Stimulated activated naive CD4-positive, alpha-beta T cell treated with Interleukin-2 at 50 U/mL for 16 hours (primary cell): ENCODE measurements around the gene DENND6A.
"Not testable (repeated sequence)": the region's sequence is repeated elsewhere in the genome, so short reads cannot be mapped to it uniquely, and the experiment has no call there.

ENCODE experiments used
- DNase-seq: peaks from one replicate; lab custom pipeline; 2025; lab: John Stamatoyannopoulos, UW

DENND6A gene

DNA sequence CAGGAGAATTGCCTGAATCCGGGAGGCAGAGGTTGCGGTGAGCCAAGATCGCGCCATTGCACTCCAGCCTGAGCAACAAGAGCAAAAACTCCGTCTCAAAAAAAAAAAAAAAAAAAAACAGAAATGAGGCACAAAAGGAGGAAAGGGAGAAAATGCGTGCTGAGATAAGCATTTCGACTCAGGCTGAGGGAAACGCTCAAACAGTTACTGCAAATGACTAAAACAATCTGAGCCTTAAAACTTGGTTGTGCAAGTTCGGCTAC is 813 bp downstream of the DENND6A start:
- not testable (repeated sequence) for DNase-seq

- no peak for DNase-seq
These were observed 1.3 kb downstream of the DENND6A start for GRCh38 chr3:57691411-57692132.

GRCh38 chr3:57689367-57690053 is 3.4 kb downstream of the DENND6A start:
- no peak for DNase-seq

GRCh38 chr3:57688291-57688690 is 4.6 kb downstream of the DENND6A start:
- no peak for DNase-seq

- no peak for DNase-seq
These were observed 9.6 kb downstream of the DENND6A start for GRCh38 chr3:57683286-57683685.

DNA sequence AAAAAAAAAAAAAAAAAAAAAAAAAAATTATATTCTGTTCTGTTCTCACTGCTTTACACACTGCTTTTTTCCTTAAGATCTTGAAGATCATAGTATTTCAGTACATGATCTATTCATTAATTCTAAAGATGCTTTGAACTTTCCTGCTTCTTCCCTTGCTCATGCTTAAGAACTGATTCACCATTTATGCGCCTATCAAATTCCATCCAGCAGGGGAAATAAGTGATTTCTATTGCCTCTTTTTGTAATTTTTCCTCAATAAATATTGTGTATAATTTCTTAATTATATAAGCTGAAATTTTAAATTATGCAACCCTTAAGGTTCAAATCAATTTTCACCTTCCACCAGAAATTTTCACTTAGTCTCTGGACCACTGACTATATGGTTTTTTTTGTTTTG is 10.6 kb downstream of the DENND6A start:
- no peak for DNase-seq

GRCh38 chr3:57681691-57682090 is 11.2 kb downstream of the DENND6A start:
- DNase-seq, result no peak

DNA sequence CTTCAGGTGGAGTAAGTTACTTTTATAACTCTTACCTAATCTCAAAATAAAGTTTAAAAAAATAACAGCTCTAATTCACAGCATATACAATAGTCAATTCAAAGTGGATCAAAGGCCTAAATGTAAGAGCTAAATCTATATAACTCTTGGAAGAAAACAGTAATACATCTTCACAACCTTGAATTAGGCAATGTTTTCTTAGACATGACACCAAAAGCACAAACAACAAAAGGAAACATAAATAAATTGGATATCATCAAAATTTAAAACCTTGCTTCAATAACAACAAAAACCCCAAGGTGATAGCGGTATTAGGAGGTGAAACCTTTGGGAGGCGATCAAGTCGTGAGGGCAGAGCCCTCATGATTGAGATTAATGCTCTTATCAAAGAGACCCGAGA is 12.8 kb downstream of the DENND6A start:
- no peak for DNase-seq

DNA sequence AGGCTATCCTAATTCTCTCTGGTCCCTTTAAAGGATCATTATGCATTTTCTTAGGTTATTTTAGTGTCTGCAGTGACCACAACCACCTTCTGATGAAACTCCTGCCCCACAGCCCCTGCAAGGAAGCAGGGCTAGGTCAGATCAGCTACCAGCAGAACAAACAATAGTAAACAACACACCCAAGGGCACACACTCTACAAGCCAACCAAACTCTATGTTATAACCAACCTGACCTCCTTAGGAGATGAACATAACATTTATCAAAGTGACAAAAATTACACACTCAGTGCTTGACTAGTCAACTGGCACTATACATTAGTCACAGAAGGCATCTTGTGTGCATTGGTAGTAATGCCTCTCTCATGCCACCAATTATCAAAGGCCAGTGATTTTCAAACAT is 17.3 kb downstream of the DENND6A start:
- DNase-seq, result no peak

GRCh38 chr3:57673156-57673555 is 19.7 kb downstream of the DENND6A start:
- no peak for DNase-seq

- DNase-seq, result no peak
These were observed 22.3 kb downstream of the DENND6A start for GRCh38 chr3:57670543-57670942.

DNA sequence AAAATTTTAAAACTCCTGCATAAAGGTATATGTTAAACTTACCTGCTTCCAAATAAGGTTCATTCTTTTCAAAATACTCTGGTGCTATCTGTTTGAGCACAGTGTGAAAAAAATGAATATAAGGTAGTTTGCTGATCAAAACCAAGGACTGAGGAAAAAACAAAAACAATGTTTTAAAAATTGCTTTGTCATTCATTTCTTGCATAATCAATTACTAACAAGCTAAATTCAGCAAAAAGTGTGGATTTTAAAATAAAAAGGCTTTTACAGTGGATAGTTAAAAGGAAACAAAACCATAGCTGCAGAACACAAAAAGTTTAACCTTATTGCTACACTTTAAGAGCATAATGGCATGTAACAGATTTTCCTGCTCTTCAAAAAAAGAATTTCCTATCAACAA is 31.5 kb downstream of the DENND6A start:
- no peak for DNase-seq

- no peak for DNase-seq
These were observed 33.0 kb downstream of the DENND6A start for GRCh38 chr3:57659806-57660439.

- DNase-seq, result no peak
These were observed 33.7 kb downstream of the DENND6A start for GRCh38 chr3:57659004-57659673.

DNA sequence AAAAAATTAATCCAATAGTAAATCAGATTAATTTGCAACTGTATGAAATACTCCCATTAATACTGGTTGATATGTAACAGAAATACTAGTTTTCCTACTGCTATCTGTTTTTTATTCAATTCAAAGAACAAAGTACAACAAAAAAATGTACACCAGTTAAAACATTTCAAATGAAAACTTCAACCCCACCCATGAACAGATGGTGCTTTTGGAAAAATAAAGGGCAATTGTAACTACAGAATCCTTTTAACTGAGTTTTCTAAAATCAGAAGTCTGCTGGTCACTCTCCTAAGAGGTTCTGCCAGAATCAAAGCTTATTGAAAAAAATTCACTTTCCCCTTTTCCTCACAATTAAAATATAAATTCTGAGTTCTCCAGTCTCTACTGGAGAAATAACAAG is 34.3 kb downstream of the DENND6A start:
- DNase-seq, result no peak

DNA sequence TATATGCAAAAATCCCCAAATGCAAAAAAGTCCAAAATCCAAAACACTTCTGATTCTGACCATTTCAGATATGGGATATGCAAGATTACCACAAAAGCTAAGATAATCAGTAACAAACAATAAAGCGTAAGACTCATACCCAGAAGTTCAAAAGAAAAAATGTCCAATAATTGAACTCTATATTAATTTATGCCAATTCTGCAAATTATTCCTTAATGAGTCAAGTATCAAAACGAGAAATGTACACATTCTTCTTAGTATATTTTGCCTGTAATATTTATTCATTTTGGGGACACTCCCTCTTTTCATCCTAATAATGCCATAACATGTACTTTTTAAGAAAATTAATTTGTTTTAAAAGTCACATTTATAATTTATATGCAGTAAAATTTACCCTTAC is 37.1 kb downstream of the DENND6A start:
- no peak for DNase-seq

GRCh38 chr3:57654267-57654666 is 38.6 kb downstream of the DENND6A start:
- DNase-seq, result no peak

DNA sequence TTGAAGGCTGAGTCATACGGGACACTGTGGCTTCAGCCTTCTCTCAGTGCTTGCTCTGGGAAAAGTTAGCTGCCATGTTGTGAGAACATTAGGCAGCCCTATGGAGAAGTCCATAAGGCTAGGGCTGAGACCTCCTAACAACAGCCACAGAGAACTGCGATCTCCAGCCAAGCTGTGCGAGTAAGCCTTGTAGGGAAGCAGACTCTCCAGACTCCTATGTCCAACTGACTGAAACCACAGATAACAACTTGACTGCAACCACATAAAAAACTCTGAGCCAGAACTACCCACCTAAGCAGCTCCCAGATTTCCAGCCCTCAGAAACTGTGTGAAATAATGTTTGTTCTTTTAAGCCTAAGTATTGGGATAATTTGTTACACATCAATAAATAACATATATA is 40.7 kb downstream of the DENND6A start:
- no peak for DNase-seq

DNA sequence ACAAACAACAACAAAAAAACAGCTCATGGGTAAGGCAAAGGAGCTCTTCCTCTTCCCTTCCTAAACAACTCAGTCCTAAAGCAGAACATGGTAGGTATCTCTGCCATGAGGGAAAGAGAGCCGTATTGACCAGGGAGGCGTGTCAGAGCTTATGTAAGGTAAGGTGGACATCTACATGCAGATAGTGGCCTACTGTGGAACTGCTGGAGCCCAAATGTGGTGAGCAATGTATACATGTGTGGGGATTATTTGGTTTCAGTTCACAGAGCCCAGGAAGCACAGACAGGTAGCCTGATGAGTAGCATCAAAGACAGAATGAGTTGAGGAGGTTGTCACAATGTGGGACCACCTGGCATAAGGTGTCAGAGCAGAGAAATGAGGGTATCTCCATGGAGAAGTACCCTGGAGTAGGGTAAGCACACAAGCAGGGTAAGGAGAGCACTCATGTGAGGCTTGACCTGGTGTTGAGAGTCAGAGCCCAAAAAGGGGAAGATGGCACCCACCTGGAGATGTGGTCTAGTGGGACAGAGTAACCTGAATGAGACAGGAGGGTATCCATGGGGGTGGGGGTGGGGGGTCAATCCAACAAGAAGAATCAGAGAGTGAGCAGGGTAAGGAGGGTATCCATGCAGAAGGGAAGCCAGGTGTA is 45.5 kb downstream of the DENND6A start:
- DNase-seq, result no peak

- DNase-seq, result no peak
These were observed 46.2 kb downstream of the DENND6A start for GRCh38 chr3:57646723-57647122.

GRCh38 chr3:57644740-57645139 is 48.1 kb downstream of the DENND6A start:
- DNase-seq, result no peak

GRCh38 chr3:57637391-57637790 is 55.5 kb downstream of the DENND6A start:
- no peak for DNase-seq

GRCh38 chr3:57634259-57634658 is 58.6 kb downstream of the DENND6A start:
- DNase-seq, result not testable (repeated sequence)
